GM18870 (cell line): Measurements from ENCODE around the gene SPAG16.

Experiments used
- ATAC-seq: cut with Tn5 transposase; IDR thresholded peaks from one replicate; pipeline ENCODE4 v1.9.1; 2021; ENCODE audit warnings: moderate library complexity; ENCODE audit not compliant: unreplicated experiment

Gene SPAG16

DNA sequence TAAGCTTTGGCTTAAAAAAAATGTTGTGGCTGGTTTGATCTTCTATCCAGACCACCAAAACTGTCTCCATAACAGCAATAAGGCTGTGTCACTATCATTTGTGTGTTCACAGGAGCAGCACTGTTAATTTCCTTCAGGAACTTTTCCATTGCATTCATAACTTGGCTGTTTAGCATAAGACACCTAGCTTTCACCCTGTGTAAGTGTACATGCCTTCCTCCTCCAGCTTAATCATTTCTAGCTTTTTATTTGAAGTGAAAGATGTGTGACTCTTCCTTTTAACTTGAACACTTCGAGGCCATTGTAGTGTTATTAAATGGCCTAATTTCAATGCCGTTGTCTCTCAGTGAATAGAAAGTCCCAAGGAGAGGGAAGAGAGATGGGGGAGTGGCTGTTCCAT, 773.7 kb downstream of the SPAG16 start:
- ATAC-seq, result no peak

DNA sequence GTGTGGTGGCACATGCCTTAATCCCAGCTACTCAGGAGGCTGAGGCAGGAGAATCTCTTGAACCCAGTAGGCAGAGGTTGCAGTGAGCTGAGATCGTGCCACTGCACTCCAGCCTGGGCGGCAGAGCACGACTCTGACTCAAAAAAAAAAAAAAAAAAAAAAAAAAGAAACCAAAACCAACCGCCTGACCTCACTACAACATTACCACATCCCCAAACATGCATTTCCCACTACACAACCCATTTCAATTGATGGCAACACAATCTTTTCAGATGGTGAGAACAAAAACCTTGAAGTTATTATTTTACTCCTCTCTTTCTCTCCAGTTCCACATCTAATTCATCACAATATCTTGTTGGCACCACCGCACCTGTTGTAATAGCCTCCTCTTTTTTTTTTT, 778.0 kb downstream of the SPAG16 start:
- ATAC-seq, result peak; percentile 64

DNA sequence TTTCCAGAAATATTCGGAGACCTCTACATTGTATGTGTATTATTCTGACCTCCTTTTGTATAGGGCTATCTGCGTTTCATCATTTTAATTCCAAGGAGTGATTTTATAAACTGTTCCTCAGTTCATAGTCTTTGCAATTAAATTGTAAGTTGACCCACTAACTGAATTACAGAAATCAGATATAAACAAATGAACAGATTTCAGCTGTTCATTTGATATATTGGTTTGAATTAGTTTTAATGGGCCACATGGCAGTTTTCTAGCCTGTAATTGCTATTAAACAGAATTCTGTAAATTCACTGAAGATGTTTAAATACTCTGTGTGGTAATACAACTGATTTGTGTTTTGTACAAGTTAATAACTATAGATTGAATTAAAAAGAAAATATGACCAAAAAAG, 780.2 kb downstream of the SPAG16 start:
- no peak for ATAC-seq

DNA sequence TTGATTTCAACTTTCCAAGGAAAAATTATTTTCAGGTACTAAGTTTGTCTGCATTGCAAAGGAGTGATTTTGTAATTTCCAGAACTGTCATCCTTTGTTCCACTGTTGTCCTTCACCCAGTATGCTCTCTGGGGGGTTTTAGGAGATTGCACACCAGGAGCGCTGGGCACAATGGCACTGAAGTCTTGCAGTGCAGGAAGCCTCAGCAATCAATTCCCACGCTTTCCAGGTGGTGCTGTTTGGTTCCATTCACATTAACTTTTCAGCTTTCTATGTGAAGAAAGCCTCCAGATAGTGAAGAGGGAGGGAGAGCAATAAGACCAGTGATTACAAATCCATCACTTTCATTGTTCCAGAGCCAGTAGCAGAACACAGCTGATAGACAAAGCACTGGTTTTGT, 782.6 kb downstream of the SPAG16 start:
- ATAC-seq, result no peak

DNA sequence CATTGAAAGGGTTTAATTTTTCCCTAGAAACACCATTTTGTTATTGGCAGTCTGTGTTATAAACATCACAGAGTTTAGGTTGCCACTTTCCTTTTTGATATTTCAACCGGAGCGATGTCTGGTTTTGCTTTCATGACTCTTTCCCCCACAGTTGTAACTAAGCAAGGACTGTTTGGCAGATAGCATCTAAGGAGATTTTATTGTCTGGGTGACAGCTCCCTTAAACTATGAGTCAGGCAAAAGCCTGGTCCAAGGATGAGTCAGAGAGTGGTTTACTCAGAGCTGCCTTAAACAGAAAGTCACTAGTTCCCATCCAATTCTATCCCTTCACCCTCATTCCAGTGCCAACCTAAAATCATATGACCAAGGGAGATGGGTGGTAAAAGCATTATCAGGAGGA, 785.0 kb downstream of the SPAG16 start:
- ATAC-seq, result peak; percentile 88

DNA sequence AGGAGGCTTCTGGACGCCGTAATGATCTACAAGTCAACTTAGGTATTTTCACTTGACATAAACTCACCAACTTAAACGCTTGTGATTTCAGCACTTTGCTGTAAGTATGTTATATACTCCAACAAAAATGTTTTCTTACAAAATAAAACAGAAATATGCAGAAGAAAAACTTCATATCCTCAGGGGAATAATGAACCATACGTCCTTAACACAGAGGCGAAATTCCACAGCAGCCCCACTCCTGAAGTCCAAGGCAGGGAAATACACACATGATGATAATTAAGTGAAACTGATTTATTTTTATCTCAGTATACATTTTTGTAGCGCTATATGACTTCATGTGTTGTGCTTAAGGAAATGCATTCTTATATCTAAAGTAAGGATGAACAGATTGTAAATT, 791.2 kb downstream of the SPAG16 start:
- no peak for ATAC-seq

DNA sequence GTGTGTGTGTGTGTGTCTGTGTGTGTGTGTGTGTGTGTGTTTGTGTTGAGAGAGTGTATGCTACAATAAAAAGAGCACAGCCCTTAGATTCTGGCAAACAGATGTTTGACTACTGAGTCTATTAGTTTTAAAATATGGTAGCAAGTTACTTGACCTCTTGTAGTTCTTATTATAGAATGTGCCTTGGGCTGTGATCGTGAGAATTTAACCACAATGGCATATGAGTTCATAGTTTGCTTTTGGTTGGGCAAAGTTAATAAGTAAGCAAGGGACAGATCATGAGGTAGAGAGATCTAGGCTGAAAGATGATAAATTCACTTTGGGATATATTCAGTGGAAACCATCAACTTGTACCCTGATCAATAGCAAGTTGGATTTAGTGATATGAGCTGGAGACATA, 792.3 kb downstream of the SPAG16 start:
- peak; percentile 90 for ATAC-seq

DNA sequence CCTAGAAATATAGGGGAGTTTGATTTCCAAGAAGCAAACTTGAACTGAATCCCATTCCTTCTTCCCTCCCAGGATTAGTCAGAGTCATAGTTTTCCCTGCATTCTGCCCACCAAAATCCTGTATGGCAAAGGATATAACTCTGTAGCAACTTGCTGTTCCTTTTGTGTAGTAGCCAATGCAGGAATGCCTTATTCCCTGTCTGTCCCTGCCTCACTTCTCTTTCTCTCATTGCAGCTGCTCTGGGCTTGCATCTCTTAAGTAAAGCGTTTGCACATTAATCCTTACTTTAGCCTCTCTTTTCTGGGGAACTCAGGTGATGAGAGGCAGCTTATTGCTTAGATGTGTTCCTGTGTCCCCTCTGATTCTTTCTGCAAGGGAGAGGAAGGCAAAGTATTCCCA, 793.5 kb downstream of the SPAG16 start:
- ATAC-seq, result no peak

DNA sequence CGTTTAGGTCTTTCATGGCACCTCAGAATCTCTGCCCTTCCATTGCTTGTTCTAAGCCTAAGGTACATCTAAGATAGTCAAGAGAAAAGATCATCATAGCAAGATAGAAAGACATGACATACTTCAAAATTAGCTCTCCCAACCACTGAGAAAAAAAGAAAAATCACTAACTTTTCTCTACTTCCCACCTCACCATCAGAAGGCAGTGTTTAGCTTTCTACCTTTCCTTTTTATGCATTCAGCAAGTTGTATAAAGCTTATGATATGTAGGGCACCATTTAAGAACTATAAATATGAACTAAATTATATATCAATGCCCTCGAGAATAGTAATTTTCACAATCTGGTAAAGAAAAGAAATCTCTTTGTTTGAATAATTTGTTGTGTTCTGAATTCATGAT, 794.8 kb downstream of the SPAG16 start:
- no peak for ATAC-seq

DNA sequence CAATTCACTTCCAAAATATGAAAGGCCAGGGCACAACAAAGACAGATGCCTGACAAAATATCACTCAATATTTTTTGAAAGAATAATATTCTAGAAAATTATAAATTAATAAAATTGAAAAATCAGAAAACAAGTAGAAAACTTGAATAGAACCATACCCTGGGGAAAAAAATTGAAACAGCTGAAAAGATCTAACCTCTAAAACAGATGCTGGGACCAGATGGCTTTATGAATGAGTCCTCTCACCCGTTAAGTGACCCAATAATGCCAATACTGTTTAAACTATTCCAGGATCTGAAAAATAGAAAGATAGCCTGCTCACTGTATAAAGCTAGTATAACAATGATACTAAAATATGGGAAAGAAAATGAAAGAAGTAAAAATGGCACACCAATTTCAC, 804.3 kb downstream of the SPAG16 start:
- no peak for ATAC-seq

DNA sequence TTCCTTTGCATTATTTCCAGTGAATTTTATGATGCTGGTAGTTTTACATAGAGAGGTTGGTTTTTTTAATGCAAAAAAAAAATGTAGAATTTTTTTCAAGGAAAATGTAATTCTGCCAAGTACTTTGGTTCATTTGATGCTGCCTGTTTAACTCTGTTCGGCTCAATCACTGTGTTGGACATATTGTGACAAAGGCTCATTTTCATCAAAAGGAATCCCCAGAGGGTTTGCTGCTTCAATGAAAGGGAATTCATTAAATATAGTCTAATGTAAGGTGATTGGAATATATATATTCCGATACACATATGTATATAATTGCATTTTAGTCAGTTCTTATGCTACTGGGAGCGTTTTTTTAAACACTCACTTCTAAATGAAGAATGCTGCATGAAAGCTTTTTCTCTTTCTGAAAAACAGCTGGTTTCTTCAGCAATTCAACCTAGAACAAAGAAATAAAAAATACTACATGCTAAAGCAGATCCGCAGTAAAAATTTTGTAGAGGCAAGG, 812.0 kb downstream of the SPAG16 start:
- ATAC-seq, result no peak

DNA sequence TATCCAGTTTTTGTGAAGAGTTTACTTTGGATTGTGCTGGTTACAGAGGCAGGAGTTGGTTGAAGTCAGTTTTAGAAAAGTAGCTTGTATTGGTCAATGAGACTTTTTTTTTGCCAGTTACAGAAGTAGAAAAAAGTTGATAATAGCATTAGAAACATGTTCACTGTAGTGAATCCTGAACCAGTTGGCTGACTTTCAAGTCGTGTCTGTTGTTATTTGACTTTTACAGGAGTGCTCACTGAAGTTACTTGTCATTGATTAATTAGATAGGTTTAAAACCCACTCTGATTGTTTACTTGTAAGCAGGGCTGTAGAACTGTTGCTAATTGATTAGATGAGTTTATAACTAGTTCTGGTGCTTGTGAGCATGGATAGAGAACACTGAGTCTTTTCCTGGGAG, 814.5 kb downstream of the SPAG16 start:
- ATAC-seq, result no peak

DNA sequence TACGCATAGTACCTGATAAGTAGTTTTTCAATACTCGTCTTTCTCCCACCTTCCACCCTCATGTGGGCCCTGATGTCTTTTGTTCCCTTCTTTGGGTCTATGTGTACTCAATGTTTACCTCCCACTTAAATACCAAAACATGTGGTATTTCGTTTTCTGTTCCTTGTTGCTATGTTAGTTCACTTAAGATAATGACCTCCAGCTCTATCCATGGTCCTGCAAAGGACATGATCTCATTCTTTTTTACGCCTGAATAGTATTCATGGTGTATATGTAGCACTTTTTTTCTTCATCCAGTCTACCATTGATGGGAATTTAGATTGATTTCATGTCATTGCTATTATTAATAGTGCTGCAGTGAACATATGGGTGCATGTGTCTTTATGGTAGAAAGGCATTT, 816.2 kb downstream of the SPAG16 start:
- no peak for ATAC-seq

DNA sequence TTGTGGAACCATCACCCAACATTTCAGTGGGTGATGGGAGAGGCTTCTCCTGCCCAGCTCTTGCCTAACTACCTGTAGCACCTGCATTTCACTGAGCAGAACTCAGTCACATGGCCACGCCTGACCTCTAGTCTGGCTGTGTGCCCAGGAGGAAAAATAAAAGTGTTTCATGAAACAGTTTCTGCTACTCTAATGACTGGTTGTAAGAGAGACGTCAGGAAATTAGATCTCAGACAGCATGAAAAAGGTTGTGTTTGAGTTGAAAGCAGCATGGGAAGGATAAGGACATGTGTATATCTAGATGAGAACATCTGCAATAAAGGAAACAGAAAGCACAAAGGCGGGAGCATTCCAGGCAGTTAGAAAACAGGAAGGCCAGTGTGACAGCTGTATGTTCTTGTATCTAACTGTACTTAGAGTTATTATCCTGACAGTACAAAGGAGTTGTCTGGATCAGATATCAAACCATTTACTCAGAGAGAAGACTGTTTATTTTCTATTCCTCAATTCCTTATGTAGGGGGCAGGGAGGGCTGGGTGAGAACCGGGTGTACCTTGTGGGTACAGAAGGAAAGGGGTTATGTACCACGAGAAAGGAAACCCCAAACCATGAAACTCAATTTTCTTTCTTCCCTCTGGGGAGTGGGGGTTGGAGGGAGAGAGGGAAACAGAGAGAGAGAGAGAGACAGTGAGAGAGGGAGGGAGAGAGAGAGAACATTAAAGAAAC, 819.2 kb downstream of the SPAG16 start:
- ATAC-seq, result peak; percentile 52

DNA sequence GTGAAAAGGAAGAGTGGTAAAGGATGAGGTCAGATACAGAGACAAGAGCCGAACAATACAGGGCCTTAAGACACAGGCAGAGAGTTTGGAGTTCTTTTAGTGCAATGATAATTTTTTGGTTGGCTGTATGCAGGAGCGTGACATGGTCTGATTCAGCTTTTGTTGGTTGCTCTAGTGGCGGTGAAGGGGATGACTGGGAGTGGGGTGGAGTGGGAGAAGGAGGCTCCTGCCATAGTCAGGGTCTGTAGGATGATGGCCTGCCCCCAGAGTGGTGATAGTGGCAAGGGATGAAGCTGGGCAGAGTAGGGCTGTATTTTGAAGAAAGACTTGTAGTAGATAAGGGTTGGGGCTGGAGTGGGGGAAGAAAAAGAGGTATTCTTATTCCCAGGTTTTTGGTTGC, 820.0 kb downstream of the SPAG16 start:
- ATAC-seq, result no peak

DNA sequence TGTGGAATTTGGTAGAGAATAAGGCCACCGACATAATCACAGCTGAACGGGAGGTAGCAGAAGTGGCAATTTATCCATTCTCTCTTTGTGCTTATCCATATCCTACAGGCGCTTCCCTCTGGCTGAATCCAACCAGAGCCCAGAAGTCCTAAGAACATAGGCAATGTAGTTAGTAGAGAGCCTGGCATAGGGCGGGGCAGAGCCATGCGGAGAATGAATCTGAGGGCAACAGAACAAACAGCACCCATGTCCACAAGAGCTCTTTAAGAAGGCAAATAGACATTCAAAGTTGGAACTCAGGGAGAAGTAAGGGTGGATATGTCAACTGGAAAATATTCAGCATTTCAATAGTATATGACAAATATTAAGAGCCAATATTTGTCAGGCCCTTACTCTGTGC, 820.7 kb downstream of the SPAG16 start:
- no peak for ATAC-seq

DNA sequence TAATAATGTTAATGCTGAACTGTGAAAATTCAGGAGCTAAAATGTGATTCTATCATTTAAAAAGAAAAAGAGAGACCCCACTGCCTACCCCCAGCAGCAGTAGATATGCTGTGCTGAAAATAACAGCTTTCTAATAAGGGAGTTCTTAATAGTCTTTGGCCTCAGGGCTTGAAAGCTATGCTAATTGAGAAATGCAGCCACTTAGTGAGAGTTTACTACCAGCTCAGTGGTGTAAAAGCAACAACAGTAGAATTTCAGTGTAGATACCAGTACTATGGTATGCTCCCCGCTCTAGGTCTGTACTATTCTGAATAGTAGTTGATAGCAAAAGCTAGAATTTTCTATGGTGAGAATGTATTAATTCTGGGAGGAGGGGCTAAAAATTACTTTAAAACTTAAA, 823.5 kb downstream of the SPAG16 start:
- no peak for ATAC-seq

DNA sequence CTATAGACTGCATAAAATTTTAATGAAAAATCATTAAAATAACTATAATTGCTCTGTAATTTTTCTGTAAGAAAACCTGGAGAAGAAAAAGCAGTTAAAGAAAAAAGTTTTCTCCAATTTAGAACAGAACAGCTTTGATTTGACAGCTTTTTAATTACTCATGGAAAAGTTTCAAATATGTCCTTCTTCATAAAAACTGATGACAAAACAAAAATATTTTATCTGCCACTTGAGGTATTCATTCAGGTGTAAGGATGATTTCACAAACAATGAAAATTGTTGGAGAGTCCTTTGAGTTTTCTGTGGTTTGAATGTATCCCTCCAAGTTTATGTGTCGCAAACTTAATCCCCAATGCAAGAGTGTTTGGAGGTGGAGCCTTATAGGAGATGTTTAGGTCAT, 824.3 kb downstream of the SPAG16 start:
- no peak for ATAC-seq

DNA sequence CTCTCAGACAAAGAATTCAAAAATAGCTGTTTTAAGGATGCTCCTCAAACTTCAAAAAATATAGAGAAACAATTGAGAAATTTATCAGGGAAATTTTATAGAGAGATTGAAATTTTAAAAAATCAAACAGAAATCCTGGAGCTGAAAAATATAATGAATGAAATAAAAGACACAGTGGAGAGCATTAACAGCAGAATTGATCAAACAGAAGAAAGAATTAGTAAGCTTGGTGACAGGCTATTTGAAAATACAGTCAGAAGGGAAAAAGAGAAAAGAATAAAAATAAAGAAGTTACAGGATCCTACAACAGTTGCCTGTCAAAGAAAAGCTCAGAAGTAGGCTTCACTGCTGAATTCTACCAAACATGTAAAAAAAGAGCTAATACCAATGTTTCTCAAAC, 832.8 kb downstream of the SPAG16 start:
- ATAC-seq, result no peak

DNA sequence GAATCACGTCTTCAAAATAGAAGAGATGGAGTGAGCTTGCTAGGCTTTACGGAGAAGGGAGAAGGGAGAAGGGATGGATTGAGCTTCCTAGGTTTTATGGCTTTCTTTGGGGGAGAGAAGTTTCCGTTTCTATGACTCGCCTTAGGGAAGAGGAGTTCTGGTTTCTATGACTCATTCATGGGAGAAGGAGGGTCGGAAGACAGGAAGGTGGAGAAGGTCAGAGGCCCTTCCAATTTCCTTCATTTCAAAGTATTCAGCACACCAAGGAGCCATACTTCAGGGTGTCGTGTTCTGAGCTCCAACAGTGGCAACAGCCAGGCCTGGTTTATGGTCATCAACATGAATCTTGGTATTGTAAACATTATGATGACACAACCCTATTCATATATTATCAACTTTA, 841.9 kb downstream of the SPAG16 start:
- ATAC-seq, result no peak

DNA sequence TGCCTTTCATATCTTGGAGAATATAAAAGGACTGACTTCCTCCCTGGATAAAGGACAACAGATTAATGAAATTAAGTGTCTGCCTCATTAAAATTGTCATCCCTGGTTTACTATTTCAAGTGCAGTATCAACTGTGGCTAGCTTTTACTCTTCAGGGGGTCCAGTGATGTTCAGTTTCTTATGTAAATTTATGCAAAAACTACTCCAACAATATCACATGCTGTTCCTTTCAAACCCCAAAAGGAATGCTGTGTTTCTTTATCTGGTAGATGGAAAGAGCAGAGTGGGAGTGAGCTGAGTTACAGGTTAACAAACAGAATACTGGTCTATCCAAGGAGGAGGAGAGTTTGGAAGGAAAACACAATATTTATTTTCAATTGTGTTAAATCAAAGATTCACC, 842.9 kb downstream of the SPAG16 start:
- no peak for ATAC-seq

DNA sequence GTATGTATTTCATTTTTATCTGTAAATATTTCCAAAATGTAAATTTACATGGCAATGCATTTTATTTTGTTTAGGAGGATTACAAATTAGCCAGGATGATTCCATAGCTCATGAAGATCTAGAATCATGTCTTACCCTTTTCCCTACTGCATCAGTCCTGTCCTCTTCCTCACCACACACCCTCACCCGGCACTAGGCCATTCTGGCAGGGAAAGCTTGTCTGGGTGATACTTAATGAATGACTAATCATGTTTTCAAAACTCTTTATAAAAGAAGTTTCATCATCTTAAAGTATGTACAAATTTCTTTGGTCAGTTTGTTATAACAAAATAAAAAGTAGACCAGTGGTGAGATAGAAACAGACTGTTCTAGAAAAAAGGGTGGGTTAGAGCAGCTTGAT, 843.3 kb downstream of the SPAG16 start:
- no peak for ATAC-seq

DNA sequence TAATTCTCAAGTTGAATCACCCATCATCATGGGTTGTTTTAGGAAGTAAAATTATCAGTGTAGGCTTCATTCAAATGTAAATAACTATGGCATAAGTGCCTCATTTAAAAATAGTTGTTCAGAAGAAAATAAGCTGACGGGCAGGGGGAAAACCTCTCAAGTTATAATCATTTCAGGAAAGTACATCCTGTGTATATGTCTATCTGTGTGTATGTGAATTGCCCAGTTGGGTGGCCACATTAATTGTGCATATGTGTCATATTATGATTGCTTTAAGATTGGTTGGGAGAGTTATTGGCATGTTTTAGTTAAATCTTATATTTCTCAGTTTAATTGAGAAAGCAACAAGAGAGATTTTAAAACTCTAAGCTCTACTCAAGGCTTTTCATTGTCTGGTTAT, 843.8 kb downstream of the SPAG16 start:
- no peak for ATAC-seq
